T-helper 9 cell (primary cell): ENCODE results near the gene SERPINA6.
"Not testable (repeated sequence)": the region's sequence is repeated elsewhere in the genome, so short reads cannot be mapped to it uniquely, and the experiment has no call there.

Experiments used
- DNase-seq: peaks from one replicate; pipeline ENCODE4 v3.0.0-alpha.2; 2020

Gene SERPINA6

DNA sequence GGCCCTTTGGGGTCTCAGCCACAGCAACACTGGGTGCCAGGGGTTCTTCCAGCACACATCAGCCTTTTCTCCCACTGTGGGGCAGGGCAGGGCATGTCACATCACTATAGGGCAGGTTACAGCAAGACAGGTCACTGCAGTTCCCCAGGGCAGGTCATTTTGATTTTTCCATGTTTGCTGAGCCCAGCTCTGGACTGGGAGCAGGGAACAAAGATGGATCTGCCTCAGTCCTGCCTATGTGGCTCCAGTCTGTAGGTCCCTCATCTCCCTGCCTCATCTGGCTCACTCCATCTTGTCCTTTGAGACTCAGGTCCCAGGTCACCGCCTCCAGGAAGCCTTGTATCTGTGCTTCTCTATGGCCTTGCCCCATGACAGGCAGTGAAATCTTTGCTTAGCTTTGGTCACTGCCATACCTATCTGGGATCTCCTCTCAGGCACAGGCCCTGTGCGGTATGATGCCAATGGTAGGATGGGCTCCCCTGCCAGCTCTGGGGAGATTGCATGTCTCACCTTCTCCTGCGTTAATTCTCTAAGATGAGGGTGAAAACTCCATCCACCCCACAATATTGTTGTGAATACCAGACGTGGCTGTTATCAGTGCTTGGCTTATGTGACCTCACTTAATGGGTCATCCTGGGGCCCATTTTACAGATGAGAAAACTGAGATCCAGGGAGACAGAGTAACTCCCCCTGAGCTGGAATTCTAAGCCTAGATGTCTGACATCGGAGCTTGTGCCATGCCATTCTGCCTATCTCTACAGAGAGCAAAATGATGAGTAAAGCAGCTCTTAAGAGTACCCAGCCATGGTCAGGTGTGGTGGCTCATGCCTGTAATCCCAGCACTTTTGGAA, 1.5 kb downstream of the SERPINA6 start:
- DNase-seq: no peak

DNA sequence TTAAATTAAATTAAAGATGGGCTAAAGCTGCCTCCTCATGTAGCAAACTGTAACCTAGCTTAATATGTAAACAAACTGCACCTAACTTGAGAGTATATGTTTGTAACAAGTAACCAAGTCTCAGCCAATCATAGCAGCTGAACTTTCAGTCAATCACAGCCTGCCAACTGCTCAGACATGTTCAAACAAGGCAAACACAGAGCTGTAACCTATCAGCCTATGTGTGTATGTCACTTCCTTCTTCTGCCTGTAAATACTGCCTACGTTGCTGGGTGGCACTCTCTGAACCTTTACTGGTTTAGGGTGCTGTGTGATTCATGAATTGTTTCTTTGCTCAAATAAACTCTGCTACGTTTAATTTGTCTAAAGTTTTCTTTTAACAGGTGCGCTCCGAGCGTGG, 2.9 kb downstream of the SERPINA6 start:
- DNase-seq: no peak

DNA sequence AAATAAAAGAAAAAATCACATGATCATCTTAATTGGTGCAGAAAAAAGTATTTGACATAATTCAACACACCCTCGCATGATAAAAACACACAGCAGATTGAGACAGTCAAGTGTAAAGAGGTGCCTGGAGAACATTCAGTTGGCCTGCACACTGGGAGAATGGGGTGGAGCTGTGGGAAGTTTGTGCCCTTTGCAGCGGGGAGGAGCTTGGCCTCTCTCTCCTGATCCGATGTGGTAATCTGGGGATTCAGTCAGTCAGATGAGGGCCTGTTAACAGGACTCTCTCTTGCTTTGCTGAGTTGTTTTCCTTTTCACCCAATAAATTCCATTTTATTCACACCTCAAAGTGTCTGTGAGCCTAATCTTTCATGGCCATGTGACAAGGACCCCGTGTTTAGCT, 5.9 kb downstream of the SERPINA6 start:
- DNase-seq: no peak

DNA sequence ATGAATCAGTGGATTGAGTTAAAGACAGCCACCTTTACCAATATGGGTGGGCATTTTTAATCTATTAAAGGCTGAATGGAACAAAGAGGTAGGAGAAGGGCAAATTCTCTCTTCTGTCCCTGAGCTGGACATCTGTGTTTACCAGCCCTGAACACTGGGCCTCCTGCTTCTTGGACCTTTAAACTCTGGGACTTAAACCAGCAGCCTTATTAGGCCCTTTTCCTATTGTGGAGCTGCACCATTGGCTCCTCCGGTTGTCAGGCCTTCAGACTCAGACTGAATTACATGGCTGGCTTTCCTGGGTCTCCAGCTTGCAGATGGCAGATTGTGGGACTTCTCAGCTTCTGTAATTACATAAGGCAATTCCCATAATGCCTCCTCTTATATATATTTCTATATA, 6.4 kb downstream of the SERPINA6 start:
- DNase-seq: no peak

DNA sequence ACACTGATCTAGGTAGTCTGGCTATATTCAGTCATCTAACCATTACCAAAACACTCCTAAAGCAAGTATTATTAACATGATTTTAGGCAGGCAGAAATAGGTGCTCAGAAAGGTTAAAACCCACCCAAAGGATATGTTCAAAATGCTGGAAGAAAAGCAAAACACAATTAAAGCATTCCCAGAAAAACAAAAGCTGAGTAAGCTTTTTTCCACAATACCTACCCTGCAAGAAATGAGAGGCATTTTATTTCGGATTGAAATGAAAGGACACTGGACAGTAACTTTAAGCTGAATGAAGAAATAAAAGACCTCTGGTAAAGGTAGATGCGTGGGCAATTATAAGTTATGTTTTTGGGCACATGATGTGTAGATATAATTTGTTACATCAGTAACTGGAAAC, 8.2 kb downstream of the SERPINA6 start:
- no peak for DNase-seq

DNA sequence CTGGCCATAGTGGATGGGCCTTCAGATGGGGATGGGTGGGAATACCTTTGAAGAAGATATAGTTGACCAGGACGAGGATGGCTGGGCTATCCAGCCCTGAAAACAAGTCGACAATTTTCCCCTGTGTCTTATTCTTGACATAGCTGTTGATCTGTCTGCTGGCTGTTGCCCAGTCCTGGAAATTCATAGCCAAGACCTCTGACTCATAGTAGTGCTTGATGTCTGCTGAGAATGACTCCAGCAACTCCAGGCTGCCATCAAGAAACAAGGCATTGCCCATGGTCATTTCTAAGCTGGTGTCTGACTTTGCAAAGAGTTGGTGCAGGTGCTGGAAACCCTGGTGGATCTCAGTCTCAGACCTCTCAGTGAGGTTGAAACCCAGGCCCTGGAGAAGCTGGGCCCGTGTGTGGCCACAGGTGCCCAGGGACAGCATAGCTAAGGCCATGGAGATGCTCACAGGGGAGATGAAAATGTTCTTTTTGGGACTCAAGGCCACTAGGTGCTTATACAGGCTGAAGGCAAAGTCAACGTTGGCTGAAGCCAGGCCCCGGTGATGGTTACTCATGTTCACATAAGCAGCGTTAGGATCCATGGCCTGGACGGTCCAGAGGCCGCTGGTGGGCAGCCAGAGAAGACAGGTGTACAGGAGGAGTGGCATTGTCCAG, 9.0 kb downstream of the SERPINA6 start:
- no peak for DNase-seq

DNA sequence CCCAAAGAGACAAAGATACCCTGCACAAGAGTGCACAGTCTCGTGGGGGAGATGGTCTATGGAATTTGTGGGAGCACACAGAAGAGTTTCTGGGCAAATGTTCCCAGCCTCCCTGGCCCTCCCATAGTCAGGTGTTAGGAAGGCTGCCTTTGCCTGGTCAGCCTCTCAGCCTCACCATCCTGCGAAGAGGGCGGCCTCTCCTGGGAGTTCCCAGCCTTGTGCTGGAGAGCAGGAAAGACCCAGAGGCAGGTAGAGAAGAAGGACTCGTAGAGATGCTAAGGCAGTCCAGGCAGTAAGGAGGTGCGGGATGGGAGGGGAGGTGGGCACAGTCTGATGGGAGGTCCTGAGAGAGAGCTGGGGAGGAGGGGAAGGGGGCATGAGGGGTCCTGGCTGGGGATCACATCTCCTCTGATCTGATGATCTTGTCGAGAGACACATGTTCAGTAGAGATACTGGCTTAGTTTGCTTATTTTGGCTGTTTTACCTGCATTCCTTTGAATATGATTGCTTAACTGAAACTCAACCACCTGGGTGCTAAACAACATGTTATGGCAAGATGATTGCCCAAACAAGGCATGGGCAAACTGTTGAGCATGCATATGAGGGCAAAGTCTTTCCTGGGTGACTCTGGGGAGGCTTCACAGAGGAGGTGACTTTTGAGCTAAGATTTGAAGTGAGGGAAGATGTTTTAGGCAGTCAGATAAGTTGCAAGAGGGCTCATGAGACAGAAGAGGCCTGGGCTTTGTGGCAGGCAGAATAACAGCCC, 10.5 kb downstream of the SERPINA6 start:
- no peak for DNase-seq

DNA sequence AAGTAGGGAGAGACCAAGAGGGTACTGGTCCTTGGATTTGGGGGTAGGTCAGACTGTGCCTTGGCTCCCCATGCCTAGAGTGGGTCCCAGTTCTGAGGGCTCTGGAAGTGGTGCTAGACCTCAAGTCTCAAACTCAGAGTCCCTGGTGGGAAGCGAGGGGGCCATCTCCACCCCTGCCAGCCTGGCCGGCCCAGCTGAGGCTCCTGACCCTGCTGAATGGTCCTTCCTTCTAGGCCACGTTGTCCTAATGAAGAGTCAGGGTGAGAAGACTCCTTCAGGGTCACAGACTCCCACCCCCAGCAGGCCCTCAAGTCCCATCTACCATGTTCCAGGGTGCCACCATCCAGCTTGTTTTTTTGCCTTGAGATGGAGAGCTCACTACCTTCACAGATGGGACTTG, 12.9 kb downstream of the SERPINA6 start:
- no peak for DNase-seq

DNA sequence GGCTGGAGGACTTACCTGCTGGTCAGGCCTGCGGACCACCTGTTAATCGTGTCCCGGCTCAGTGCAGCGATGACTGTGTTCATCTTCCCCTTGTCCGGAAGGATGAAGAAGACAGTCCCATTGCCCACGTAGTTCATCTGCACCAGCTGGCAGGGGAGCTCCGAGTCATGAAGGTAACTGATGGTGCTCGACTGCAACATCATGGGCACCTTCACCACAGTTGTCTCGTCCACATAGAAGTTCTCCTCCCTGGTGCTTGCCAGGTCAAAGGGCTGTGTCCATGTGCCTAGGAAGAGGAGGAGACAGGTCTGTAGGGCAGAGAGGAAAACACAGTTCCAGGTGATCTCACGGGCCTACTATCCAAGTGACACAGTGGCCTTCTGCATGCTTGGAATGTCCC, 13.4 kb downstream of the SERPINA6 start:
- no peak for DNase-seq

DNA sequence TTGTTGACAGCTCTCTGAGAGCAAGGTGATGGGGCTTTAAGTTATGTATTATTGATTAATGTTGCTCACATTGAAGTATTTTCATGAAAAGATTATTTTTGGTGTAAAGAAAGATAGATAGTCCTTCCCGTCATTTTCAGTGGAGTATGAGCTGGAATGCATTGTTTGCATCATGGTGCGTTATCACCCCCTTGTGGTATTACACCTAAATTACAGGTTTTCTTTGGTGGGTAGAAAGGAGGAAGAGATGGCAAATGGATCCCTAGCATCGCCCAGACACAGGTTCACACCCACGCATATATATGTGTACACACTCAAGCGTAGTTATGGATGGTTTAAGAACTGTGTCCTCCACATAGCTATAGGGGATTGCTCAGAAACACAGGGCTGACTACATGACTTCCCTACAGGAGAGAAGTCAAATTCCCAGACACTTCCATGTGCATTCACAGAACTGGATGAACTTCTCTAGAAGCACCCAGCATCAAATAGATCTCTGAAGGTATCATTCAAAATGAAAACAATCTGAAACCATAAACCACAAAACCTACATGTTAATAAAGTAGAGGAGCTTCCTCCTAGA, 15.6 kb downstream of the SERPINA6 start:
- DNase-seq: no peak

DNA sequence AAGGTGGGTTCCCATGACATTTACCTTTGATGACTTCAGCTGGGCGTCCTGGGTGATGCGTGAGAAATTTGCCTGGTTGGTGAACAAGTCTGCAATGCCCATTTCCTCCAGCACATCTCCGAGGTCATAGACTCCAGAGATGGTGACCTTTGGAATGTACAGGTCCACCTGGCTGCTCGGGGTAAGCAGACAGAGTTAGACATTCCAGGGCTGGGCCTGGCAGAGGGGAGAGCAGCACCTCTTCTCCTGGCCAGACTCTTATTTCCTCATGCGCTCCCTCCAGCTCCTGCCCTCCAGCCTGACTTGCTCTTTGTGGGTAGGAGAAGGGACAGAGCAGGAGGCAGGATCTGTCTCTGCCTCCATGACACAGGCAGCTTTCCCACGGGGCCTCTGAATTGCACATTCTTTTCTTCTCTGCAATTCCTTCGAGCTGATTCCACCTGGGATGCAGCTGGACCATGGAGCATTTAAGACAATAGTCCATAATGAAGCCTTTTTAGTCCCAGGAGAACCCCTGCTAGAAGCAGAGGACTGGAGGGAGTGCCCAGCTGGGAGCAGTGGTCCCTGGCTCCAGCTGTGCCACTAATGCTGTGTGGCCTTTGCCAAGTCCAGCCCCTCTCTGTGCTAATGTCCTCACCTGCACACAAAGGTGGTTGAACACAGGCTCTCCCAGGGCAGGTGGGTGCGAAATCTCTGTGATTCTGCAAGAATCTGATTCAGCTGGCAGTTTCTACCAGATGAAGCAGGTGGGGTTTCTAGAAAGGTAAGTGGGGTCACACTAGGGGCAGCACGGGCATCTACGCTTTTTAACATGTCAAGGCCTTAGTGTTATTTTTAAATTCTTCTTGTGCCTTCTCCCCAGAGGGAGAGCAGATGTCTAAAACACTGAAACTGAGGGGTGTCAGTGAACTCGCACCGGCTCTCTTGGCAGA, 16.8 kb downstream of the SERPINA6 start:
- DNase-seq: no peak

DNA sequence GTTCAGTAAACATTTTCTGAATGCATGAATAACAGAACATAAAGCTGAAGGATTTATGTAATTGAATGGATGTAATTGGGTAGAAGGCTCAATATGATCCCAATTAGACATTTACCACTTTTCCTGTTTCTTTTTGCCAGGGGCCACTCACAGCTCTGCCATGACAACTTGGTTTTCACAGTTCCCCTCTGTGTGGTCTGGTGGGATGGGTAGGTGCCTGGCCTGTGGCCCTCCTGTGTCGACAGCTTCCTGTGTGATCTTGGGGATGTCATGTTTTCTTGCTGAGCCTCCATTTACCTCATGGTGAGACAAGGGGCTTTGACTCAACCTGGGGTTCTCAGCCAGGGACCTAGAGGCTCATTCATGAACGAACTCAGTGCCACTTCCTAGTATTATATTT, 17.5 kb downstream of the SERPINA6 start:
- DNase-seq: no peak

DNA sequence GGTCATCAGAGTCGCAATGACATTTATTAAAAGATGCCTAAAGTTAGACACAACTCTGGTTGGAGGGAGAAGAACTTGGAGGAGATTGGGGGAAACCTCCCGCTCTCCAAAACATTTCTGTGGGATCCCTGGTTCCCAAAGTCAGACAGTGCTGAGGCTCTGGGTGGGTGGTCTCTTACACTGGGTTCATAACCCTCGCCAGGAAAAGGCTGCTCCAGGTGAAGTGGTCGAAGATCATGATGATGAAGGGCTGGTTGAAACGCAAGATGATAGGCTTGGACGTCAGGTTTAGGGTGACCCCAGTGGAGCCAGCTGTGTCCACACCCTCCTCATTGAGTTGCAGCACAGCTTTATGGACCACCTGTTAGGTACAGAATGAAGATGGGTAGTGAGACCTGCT, 18.9 kb downstream of the SERPINA6 start:
- DNase-seq: no peak

DNA sequence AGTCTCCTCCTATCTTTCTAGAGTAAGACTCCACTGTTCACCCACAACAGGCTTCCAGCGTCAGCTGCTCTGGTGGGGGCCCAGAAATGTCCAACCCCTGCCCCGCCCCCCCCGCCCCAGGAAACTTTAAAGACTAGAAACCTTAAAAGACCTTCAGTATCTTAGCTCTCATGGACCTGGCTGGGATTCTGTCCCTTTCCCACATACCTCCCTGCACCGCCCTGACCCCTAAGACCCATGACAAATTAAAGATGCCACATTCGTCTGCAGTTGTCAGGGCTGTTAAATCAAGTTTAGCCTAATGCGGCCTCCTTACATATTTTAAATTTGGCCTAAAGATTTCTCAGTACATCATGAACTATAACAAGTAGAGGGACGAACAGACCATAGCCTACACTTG, 20.0 kb downstream of the SERPINA6 start:
- DNase-seq: no peak

DNA sequence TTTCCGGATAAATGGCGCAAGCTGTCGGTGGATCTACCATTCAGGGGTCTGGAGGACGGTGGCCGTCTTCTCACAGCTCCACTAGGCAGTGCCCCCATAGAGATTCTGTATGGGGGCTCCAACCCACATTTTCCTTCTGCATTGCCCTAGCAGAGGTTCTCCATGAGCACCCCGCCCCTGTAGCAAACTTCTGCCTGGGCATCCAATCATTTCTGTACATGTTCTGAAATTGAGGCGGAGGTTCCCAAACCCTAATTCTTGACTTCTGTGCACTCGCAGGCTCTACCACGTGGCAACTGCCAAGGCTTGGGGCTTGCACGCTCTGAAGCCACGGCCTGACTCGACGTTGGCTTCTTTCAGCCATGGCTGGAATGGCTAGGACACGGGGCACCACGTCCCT, 25.0 kb downstream of the SERPINA6 start:
- no peak for DNase-seq

DNA sequence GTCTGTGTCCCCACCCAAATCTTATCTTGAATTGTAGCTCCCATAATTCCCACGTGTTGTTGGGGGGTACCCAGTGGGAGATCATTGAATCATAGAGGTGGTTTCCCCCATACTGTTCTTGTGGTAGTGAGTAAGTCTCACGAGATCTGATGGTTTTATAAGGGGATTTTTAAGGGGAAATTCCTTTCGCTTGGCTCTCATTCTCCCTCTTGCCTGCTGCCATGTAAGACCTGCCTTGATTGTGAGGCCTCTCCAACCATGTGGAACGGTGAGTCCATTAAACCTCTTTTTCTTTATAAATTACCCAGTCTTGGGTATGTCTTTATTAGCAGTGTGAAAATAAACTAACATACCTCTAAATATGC, 27.0 kb downstream of the SERPINA6 start:
- DNase-seq: not testable (repeated sequence)

DNA sequence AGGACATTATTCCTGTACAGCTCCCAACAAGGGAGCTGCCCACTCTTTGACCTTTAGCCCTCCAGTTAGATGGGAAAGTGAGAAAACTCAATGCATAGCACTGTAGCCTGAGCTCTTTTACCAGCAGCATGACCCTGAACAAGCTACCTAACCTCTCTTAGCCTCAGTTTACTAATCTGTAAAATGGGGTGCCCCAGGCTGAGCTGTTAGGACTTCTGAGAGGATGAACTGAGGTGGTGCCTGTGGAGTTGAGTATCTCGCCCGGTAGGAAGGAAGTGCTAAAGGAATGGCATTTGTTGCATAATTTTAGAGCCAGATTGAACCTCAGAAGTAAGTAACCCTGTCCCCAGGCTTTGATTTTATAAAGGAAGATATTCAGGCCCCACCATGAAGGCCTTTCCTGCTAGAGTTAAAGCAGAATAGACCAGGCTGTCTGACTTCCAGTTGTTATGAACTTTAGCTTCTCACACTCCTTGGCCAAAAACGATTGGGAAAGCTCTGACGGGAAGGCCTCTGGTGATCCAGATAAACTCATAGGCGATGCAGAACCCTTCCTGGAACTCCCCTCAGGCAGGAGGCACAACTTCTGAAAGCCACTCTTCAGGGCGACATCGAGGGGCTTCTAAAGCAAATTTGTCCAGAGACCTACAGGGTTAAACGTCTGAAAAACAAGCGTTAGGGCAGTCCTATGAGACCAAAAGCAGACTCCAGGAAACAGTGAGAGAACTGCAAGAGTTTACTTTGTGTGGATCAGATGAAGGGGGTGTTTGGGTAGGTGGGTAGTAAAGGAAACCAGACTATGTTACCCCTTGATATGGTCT, 27.6 kb downstream of the SERPINA6 start:
- DNase-seq: no peak

DNA sequence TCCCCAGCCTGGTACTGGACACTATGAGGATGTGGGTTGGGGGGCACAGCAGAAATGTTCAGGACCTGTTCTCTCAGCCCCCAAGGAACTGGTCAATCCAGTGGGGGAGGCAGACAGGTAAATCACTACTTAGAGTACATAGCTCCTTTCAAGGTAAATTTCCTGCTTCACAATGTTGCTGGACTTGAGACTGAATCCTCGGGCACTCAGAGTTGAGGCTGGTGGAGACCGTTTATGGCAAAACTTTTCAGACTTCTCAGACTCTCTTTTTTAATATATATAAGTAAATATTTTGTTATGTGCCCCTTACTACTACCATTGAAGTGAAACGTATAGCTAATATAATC, 29.6 kb downstream of the SERPINA6 start:
- DNase-seq: no peak

DNA sequence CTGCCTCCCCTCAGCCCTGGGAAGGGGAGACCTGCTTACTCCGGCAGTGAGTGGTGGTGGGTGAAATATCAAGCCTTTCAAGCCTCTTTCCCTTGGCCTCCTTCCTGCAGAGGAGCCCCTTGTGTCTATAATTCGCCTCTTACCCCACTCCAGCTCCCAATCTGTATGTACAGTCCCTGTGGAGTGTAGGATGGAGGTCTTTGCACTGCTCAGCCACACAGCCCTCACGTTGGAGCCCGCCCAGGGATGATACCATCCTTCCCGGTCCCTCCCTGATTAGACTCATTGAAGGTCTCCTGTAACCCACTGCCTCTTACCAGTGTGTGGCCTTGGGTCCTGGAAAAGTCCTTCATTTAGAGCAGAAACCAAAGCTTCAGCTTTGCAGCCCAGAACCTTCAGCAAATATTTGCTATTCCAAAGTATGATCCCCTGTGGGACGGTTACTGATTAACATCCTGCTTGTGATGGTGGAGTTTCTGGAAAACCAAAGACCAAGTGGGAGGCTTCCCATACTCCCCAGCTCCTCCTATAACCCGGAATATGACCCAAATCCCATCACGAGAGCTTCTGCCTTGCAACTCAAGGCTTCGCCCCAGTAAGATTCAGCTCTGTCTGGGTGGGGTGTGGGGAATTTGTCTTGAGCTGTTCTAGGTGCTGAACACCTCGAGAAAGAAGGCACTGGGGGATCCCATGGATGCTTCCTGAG, 30.1 kb downstream of the SERPINA6 start, which contains the start of gene SERPINA10:
SERPINA10 (minus strand) TSS at position 397 of the 706 bp plus-strand sequence. CDS start 2,675 bp downstream, outside the sequence.
- DNase-seq: no peak

DNA sequence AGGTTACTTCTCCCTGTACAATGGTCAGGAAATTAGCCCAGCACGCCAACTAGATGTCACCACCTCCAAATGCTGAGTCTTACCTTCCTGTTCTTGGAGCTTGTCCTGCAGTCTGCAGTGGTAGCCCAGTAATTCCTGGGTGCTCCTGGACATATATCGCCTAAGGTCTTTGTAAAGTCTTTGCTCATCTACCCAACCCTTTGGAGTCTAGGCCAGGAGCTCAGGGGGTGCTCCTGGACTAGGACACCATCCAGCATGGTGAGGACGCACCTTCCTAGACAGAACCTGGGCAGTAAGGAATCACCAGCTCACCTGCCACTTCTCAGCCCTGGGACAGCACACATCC, 30.6 kb downstream of the SERPINA6 start:
- no peak for DNase-seq
